ENCODE measurements around the gene ZMYM4.

Gene ZMYM4

GRCh38 chr1:35278886-35279554 is 10.5 kb downstream of the ZMYM4 start:
- DNase-seq: no peak

- DNase-seq: no peak
Measured at GRCh38 chr1:35279555-35279904, 11.0 kb downstream of the ZMYM4 start.

- no peak for DNase-seq
Measured at GRCh38 chr1:35280006-35280405, 11.5 kb downstream of the ZMYM4 start.

GRCh38 chr1:35281565-35281964 is 13.1 kb downstream of the ZMYM4 start:
- no peak for DNase-seq

GRCh38 chr1:35282172-35282571 is 13.7 kb downstream of the ZMYM4 start:
- no peak for DNase-seq

- no peak for DNase-seq
Measured at GRCh38 chr1:35284852-35285251, 16.3 kb downstream of the ZMYM4 start.

GRCh38 chr1:35285771-35286606 is 17.5 kb downstream of the ZMYM4 start:
- peak in 1 of 2 experiments; percentile 9 for DNase-seq

- DNase-seq: no peak
Measured at GRCh38 chr1:35287807-35288640, 19.5 kb downstream of the ZMYM4 start.

GRCh38 chr1:35288761-35289160 is 20.3 kb downstream of the ZMYM4 start:
- no peak for DNase-seq

- no peak for DNase-seq
Measured at GRCh38 chr1:35290452-35290851, 21.9 kb downstream of the ZMYM4 start.

GRCh38 chr1:35294809-35295208 is 26.3 kb downstream of the ZMYM4 start:
- DNase-seq: no peak

GRCh38 chr1:35297886-35298285 is 29.4 kb downstream of the ZMYM4 start:
- DNase-seq: no peak

GRCh38 chr1:35298464-35298863 is 30.0 kb downstream of the ZMYM4 start:
- peak; percentile 60 to 74 for DNase-seq

GRCh38 chr1:35300376-35300775 is 31.9 kb downstream of the ZMYM4 start:
- no peak for DNase-seq

GRCh38 chr1:35301674-35302392 is 33.3 kb downstream of the ZMYM4 start:
- no peak for DNase-seq

- DNase-seq: no peak
Measured at GRCh38 chr1:35305383-35305782, 36.9 kb downstream of the ZMYM4 start.

GRCh38 chr1:35315649-35316048 is 47.1 kb downstream of the ZMYM4 start:
- DNase-seq: no peak

- DNase-seq: no peak
Measured at GRCh38 chr1:35316264-35316663, 47.8 kb downstream of the ZMYM4 start.

- DNase-seq: no peak
Measured at GRCh38 chr1:35319988-35320713, 51.6 kb downstream of the ZMYM4 start.

GRCh38 chr1:35320937-35321336 is 52.4 kb downstream of the ZMYM4 start:
- DNase-seq: no peak

- DNase-seq: no peak
Measured at GRCh38 chr1:35324486-35324885, 56.0 kb downstream of the ZMYM4 start.

GRCh38 chr1:35326246-35326866 is 57.8 kb downstream of the ZMYM4 start:
- no peak for DNase-seq

Measured in Kasumi-1 (cell line).